ENCODE results near the gene PCBP2.

DNA sequence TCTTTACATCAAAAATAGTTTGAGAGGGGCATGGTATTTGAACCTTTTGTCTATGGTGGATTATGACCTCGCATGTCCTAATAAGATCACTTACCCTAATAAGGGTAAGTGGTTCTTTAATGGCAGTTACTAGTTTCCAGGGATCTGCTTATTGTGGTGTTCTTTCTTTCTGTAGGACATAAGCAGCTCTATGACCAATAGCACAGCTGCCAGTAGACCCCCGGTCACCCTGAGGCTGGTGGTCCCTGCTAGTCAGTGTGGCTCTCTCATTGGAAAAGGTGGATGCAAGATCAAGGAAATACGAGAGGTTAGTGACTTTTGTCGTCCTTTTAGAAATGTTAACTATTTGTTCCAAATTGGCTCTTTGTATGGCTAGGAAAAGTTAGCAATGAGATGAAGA is 7.2 kb downstream of the PCBP2 start:
- TF ChIP-seq, protein P1, sequence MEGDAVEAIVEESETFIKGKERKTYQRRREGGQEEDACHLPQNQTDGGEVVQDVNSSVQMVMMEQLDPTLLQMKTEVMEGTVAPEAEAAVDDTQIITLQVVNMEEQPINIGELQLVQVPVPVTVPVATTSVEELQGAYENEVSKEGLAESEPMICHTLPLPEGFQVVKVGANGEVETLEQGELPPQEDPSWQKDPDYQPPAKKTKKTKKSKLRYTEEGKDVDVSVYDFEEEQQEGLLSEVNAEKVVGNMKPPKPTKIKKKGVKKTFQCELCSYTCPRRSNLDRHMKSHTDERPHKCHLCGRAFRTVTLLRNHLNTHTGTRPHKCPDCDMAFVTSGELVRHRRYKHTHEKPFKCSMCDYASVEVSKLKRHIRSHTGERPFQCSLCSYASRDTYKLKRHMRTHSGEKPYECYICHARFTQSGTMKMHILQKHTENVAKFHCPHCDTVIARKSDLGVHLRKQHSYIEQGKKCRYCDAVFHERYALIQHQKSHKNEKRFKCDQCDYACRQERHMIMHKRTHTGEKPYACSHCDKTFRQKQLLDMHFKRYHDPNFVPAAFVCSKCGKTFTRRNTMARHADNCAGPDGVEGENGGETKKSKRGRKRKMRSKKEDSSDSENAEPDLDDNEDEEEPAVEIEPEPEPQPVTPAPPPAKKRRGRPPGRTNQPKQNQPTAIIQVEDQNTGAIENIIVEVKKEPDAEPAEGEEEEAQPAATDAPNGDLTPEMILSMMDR (IDR thresholded peaks at IDR 0.05) = no peak
- TF ChIP-seq POLR2A (IDR thresholded peaks at IDR 0.05) = no peak
